ENCODE data around the gene TALDO1. TPM values are rescaled to one million over a fixed set of nuclear protein-coding genes. Genes with fewer than 3 reads are reported as not detected.
"Not testable (repeated sequence)": the region's sequence is repeated elsewhere in the genome, so short reads cannot be mapped to it uniquely, and the experiment has no call there.

TALDO1 gene
- total and polyA plus RNA-seq, 3 donors from 2014 or later: 84.8 to 88.1 (median 86.6) TPM

GRCh38 chr11:737366-737765 is 9.9 kb upstream of the TALDO1 start:
- Histone ChIP-seq H3K4me3 (peak overlapping the region in 1 of 2 donors; percentile 44), H3K36me3 (ENCODE audit: low read depth, missing control alignments) (no peaks in the 10 kb centered on the region), H3K9me3 (no peaks in the 10 kb centered on the region), H3K4me1 (peaks cover 4% of the 10 kb centered on the region), H3K27me3 (no peaks in the 10 kb centered on the region), H3K27ac (no peak overlapping the region)
- TF ChIP-seq POLR2A (IDR thresholded peaks at IDR 0.05): no peak
- TF ChIP-seq, protein P1, sequence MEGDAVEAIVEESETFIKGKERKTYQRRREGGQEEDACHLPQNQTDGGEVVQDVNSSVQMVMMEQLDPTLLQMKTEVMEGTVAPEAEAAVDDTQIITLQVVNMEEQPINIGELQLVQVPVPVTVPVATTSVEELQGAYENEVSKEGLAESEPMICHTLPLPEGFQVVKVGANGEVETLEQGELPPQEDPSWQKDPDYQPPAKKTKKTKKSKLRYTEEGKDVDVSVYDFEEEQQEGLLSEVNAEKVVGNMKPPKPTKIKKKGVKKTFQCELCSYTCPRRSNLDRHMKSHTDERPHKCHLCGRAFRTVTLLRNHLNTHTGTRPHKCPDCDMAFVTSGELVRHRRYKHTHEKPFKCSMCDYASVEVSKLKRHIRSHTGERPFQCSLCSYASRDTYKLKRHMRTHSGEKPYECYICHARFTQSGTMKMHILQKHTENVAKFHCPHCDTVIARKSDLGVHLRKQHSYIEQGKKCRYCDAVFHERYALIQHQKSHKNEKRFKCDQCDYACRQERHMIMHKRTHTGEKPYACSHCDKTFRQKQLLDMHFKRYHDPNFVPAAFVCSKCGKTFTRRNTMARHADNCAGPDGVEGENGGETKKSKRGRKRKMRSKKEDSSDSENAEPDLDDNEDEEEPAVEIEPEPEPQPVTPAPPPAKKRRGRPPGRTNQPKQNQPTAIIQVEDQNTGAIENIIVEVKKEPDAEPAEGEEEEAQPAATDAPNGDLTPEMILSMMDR (IDR thresholded peaks at IDR 0.05): no peak
- intact Hi-C loops (cut with DNase I; ENCODE audit: low total_unique reads): no loop called here
- 37 to 41% methylated on average over 11 of the region's 11 CpGs for WGBS, 2 donors
- no peak for DNase-seq

DNA sequence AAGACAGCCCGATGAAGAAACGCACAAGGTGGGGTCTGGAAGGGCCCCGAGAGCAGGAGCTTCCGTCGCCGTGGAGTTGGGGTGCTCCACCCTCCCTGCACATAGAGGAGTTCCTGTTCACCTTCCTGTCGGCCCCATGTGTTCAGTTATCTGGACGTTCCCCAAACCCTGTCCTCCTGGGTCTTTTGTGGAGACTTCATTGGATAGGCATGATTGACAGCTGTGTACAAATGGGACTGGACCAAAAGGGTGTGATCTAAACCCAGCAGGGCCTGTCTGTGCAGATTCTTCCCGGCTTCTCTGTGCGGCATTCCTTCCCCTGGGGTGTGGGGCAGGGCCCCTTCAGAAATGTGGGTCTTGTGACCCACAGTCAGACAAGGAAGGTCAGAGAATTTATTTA is 9.4 kb upstream of the TALDO1 start:
- H3K36me3 ChIP-seq (ENCODE audit: low read depth, missing control alignments); H3K27ac ChIP-seq; H3K27me3 ChIP-seq; H3K9me3 ChIP-seq; DNase-seq; intact Hi-C loops (cut with DNase I; ENCODE audit: low total_unique reads); H3K4me3 ChIP-seq; H3K4me1 ChIP-seq: not testable (repeated sequence)
- 37 to 56% methylated on average over 10 of the region's 10 CpGs for WGBS, 2 donors

DNA sequence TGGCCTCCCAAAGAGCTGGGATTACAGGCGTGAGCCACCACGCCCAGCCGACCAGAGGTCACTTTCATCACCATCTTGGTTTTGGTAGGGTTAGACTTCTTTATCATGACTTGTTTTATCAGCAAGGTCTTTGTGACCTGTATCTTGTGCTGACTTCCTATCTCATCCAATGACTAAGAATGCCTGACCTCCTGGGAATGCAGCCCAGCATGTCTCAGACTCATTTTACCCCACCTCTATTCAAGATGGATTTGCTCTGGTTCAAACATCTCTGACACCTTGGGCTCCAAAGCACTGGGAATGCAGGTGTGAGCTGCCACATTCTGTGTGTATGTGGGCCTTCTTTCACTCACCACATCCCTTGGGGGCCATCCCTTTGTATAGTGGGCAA is 5.1 kb upstream of the TALDO1 start:
- 91% methylated on average over 3 of the region's 3 CpGs for WGBS, 2 donors
- Histone ChIP-seq H3K36me3 (ENCODE audit: low read depth, missing control alignments) (no peaks in the 10 kb centered on the region), H3K27me3 (no peaks in the 10 kb centered on the region), H3K9me3 (no peaks in the 10 kb centered on the region), H3K27ac (no peak overlapping the region), H3K4me3 (no peak overlapping the region), H3K4me1 (peaks cover 7% of the 10 kb centered on the region)
- DNase-seq: no peak
- TF ChIP-seq, protein P1 (IDR thresholded peaks at IDR 0.05): no peak
- intact Hi-C loops (cut with DNase I; ENCODE audit: low total_unique reads): no loop called here

GRCh38 chr11:742571-743201 is 4.6 kb upstream of the TALDO1 start:
- no peaks in the 10 kb centered on the region for H3K36me3 ChIP-seq (ENCODE audit: low read depth, missing control alignments)
- H3K4me3 ChIP-seq: no peak overlapping the region
- H3K27me3 ChIP-seq: no peaks in the 10 kb centered on the region
- no peak for TF ChIP-seq POLR2A (IDR thresholded peaks at IDR 0.05)
- TF ChIP-seq, protein P1 (IDR thresholded peaks at IDR 0.05): no peak
- 88 to 96% methylated on average over 4 of the region's 4 CpGs for WGBS, 2 donors
- intact Hi-C loops (cut with DNase I; ENCODE audit: low total_unique reads): no loop called here
- H3K27ac ChIP-seq: no peak overlapping the region
- H3K9me3 ChIP-seq: no peaks in the 10 kb centered on the region
- DNase-seq: no peak
- H3K4me1 ChIP-seq: peaks cover 5% of the 10 kb centered on the region

GRCh38 chr11:745428-745827 is 1.8 kb upstream of the TALDO1 start:
- Histone ChIP-seq H3K27ac (no peak overlapping the region), H3K27me3 (no peaks in the 10 kb centered on the region), H3K4me1 (peaks cover 14% of the 10 kb centered on the region), H3K36me3 (ENCODE audit: low read depth, missing control alignments) (no peaks in the 10 kb centered on the region), H3K9me3 (no peaks in the 10 kb centered on the region), H3K4me3 (no peak overlapping the region)
- WGBS, 2 donors: 28 to 42% methylated on average over 1 of the region's 1 CpG
- DNase-seq: no peak
- TF ChIP-seq, protein P1 (IDR thresholded peaks at IDR 0.05): no peak
- TF ChIP-seq POLR2A (IDR thresholded peaks at IDR 0.05): no peak
- intact Hi-C loops (cut with DNase I; ENCODE audit: low total_unique reads): no loop called here

All from testis (tissue), 3 donors.